ENCODE data around the gene TTC28. TPM values are rescaled to one million over a fixed set of nuclear protein-coding genes. Genes with fewer than 3 reads are reported as not detected.

Gene TTC28
- total and polyA plus RNA-seq, 11 donors = 5.1 to 34.9 (median 21.8) TPM

- ATAC-seq (peak in 1 of 4 donors; percentile 24), DNase-seq (no peak)
- TF ChIP-seq CTCF (IDR thresholded peaks at IDR 0.05) = no peak
- no peak for TF ChIP-seq POLR2A (IDR thresholded peaks at IDR 0.05)
- H3K27me3 ChIP-seq = no peaks in the 10 kb centered on the region
- no peaks in the 10 kb centered on the region for H3K36me3 ChIP-seq
- WGBS, 4 donors = 55 to 65% (median 60%) methylated on average over 3 of the region's 3 CpGs
- peak overlapping the region in 3 of 12 donors; percentile 51 to 65 (median 63) for H3K27ac ChIP-seq
- intact Hi-C loops (cut with DNase I) = loop anchor here in 2 of 10 donors (10.0 kb wide), 2 partner anchors 169 to 189 kb away; no protein-coding TSS in a partner anchor
- no peaks in the 10 kb centered on the region for H3K9me3 ChIP-seq
- no peak overlapping the region for H3K4me3 ChIP-seq
- H3K4me1 ChIP-seq = peaks cover 0 to 57% (median 39%) of the 10 kb centered on the region in 12 donors
Observed at GRCh38 chr22:28243539-28243938, 436.1 kb downstream of the TTC28 start.

GRCh38 chr22:28241656-28242290 is 437.9 kb downstream of the TTC28 start:
- intact Hi-C loops (cut with DNase I) = loop anchor here in 2 of 10 donors (10.0 kb wide), 2 partner anchors 167 to 187 kb away; no protein-coding TSS in a partner anchor
- peaks cover 0 to 8% (median 0%) of the 10 kb centered on the region in 12 donors for H3K9me3 ChIP-seq
- H3K27ac ChIP-seq = no peak overlapping the region
- H3K27me3 ChIP-seq = no peaks in the 10 kb centered on the region
- TF ChIP-seq CTCF (IDR thresholded peaks at IDR 0.05) (no peak), POLR2A (IDR thresholded peaks at IDR 0.05) (no peak)
- no peak for DNase-seq
- no peaks in the 10 kb centered on the region for H3K36me3 ChIP-seq
- H3K4me3 ChIP-seq = no peak overlapping the region
- WGBS, 4 donors = 88 to 94% (median 92%) methylated on average over 5 of the region's 5 CpGs
- peaks cover 0 to 45% (median 30%) of the 10 kb centered on the region in 12 donors for H3K4me1 ChIP-seq
- ATAC-seq = no peak

GRCh38 chr22:28239941-28240340 is 439.7 kb downstream of the TTC28 start:
- Histone ChIP-seq H3K9me3 (peaks cover 0 to 8% (median 0%) of the 10 kb centered on the region in 12 donors), H3K4me3 (no peak overlapping the region), H3K36me3 (no peaks in the 10 kb centered on the region), H3K4me1 (peaks cover 0 to 34% (median 16%) of the 10 kb centered on the region in 12 donors), H3K27me3 (no peaks in the 10 kb centered on the region), H3K27ac (no peak overlapping the region)
- DNase-seq (no peak), ATAC-seq (no peak)
- TF ChIP-seq CTCF (IDR thresholded peaks at IDR 0.05) = no peak
- intact Hi-C loops (cut with DNase I) = loop anchor here in 2 of 10 donors (10.0 kb wide), 3 partner anchors 125 to 185 kb away; no protein-coding TSS in a partner anchor

GRCh38 chr22:28237783-28238182 is 441.9 kb downstream of the TTC28 start:
- H3K4me1 ChIP-seq = peaks cover 0 to 18% (median 4%) of the 10 kb centered on the region in 12 donors
- no peaks in the 10 kb centered on the region for H3K36me3 ChIP-seq
- DNase-seq = no peak
- intact Hi-C loops (cut with DNase I) = loop anchor here in 1 of 10 donors (10.0 kb wide), 1 partner anchor 123 kb away; no protein-coding TSS in a partner anchor
- 62 to 79% (median 68%) methylated on average over 2 of the region's 2 CpGs for WGBS, 4 donors
- H3K9me3 ChIP-seq = peaks cover 0 to 8% (median 0%) of the 10 kb centered on the region in 12 donors
- no peak for ATAC-seq
- no peak overlapping the region for H3K4me3 ChIP-seq
- no peak overlapping the region for H3K27ac ChIP-seq
- TF ChIP-seq CTCF (IDR thresholded peaks at IDR 0.05) (no peak), POLR2A (IDR thresholded peaks at IDR 0.05) (no peak)
- no peaks in the 10 kb centered on the region for H3K27me3 ChIP-seq

All from heart left ventricle (tissue), 16 donors.